NCI-H2081 treated with DMSO at 0.1 percent for 48 hours (cell line): Measurements from ENCODE around the gene TMEM237.
"Not testable (repeated sequence)": the region's sequence is repeated elsewhere in the genome, so short reads cannot be mapped to it uniquely, and the experiment has no call there.

Source experiments
- DNase-seq: peaks from one replicate; lab custom pipeline; 2025; lab: John Stamatoyannopoulos, UW

The TMEM237 gene, protein sequence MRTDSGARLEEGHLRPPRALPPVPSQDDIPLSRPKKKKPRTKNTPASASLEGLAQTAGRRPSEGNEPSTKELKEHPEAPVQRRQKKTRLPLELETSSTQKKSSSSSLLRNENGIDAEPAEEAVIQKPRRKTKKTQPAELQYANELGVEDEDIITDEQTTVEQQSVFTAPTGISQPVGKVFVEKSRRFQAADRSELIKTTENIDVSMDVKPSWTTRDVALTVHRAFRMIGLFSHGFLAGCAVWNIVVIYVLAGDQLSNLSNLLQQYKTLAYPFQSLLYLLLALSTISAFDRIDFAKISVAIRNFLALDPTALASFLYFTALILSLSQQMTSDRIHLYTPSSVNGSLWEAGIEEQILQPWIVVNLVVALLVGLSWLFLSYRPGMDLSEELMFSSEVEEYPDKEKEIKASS

DNA sequence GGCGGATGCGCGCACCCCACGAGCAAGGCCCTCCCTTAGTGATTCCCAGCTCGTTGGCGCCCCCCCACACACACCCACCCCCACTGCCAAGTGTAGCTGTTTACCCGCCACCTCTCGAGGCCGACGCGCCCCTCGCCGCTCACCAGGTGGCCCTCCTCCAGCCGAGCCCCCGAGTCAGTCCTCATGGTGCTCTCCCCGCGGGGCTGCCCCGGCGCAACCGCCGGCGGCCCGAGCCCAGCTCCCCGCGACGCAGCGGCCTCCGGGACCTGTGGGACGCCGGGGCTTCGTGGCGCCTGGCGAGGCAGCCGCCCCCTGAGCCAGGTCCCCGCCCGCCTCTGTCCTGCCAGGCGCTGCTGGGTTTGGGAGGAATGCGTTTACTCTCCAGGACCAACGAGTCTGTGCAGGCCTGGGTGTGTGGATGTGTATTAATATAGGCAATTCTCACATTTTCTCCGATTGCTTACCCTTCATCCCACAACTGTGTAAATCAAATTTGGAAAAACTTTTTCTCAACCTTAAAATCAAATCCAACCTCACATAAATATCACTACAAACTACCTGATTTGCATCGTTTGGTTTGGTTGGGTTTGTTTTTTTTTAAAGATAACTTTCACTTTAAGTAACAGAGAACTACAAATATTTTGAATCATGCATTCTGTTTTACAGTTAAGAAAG lies at the start of gene TMEM237:
TSS of gene TMEM237 (minus strand) at position 288 of the 675 bp plus-strand sequence. CDS start at position 185, 103 bp downstream.
- no peak for DNase-seq

DNA sequence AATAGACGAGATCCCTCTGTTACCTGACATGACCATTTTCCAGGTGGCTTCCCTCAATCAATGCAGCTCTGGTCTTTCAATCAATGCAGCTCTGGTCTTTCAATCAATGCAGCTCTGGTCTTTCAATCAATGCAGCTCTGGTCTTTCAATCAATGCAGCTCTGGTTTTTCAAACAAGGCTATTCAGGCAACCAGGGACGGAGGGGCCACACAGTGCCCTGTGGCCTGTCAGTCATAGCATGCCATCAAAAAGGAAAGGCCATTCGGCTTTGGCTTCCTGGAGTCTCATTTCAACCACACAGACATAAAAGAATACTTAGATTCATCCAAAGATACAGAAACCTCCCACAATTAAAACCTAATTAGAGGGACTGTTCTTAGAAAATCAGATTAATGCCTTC lies 41.9 kb upstream of the TMEM237 start:
- DNase-seq, result no peak

DNA sequence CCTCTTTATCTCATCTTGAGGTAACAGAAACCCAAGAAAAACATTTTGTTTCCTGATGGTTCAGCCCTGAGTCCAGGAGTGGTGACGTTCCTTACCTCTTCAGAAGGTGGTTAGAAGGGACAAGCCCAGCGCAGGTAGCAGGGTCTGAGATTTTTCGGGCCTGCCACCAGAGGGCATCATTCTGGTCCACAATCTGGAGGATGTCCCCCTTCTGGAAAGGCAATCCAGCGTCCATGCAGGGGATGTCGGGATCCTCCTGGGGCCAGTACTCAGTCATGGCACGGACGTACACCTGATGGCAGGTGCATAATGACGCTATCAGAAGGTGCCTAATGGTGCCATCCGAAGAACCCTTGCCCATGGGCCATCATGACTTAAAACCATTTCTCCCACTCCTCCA lies 37.4 kb upstream of the TMEM237 start:
- DNase-seq, result no peak

DNA sequence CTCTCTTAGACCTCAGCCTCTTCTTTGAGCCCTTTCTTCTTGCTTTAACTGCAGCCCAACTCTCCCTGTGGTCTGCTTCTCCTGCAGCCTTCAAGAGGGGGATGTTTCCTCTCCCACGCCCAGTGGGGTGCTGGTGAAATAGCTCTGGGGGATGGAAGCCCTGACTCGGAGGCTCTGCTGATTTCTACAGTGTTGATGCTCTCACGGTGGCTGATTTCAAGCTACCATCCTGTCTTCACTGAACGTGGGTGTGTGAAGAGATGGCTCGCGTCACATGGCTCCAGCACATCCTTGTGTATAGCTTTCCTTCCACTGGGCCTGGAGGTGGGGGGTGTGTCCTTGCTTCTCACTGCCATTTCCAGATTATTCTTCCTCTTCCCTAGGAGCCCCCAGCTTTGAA lies 35.1 kb upstream of the TMEM237 start:
- no peak for DNase-seq

DNA sequence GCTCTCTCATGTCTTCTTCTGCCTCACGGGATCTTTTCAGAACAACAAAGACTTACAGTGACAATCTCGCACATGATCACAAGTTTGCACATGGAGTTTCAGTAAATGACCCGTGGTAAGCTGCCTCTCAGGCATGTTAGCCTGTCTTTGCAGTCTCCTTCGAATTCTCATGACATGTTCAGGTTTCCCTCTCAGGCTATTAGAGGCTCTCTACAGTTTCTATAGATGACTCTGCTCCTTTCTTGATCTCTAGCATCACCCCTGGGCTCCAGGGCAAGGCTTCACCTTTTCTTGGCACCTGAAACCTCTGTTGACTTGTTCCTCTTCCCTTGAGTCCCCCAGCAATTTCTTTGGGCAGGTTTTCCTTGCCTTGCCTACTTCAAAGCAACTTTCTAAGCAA lies 32.2 kb upstream of the TMEM237 start:
- DNase-seq, result no peak

DNA sequence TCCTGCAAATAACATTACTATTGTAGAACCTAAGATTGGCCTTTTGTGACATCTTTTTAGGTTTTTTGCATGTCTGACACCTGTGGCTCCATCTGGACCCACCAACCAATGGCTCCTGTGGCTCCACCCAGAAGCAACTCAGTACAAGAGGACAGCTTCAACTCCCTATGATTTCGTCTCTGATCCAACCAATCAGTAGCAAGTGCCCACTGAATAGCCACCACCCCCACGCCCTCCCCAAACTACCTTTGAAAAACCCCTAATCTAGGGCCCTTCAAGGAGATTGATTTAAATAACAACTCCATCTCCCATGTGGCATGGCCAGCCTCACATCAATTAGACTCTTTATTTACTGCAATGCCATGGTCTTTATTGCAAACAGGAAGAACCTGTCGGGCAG lies 31.5 kb upstream of the TMEM237 start:
- DNase-seq, result no peak

DNA sequence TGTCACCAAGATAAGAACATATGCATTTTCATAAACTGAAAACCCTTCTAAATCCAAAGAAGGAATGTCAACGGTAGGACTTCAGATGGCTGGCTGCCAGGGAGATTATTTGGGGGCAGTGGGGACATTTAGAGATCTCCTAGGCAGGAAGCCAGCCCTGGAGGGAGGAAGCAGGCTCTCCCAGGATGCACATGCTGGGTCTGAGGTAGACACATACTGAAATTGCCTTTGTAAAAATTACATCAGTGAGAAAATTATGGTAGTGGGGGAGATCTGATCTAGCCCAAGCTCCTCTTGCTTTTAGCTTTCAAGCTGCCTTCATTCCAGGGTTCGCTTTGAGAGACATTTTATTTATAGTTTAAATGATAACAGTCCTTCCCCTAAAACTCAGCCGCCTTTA lies 31.0 kb upstream of the TMEM237 start:
- no peak for DNase-seq

DNA sequence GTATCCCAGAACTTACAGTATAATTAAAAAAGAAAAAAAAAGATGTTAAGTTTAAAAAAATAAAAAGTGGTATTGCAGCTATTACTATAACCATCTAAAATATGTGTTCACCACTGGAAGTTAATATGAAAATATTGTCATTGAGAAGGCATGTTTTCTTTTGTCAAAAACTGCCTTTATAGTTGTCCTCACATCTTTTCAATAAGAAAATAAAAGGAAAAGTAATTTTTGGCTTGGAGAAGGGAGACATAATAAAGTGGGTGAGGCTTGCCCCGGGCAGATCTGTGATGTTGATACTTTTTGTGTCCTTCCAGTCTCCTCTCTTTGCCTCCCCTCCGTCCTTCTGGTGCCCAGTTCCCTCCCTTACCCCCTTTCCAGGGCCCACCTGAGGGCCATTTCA lies 30.2 kb upstream of the TMEM237 start:
- DNase-seq, result no peak

DNA sequence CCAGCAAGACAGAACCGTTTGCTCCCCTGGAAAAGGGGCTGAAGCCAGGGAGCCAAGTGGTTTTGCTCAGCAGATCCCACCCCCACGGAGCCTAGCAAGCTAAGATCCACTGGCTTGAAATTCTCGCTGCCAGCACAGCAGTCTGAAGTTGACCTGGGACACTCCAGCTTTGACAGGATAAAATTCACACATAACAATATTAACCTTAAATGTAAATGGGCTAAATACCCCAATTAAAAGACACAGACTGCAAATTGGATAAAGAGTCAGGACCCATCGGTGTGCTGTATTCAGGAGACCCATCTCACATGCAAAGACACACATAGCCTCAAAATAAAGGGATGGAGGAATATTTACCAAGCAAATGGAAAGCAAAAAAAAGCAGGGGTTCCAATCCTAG lies 27.9 kb upstream of the TMEM237 start:
- DNase-seq, result not testable (repeated sequence)

DNA sequence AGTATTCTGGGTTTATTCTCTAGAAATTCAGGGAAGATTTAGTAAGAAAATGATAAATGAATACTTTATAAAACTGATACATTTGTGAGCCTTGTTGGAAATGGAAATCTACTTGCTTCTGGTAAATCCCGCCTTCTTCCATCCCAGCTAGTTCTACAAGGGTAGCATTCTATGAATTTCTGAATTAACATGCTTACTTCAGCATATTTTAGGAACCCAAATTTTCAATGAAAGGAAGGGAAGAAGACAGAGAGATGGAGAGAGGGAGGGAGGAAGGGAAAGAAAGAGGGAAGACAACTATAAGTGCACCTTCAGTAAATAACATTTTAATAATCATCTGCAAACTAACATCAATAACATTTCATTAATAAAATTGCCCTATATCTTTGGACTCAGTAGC lies 26.6 kb upstream of the TMEM237 start:
- no peak for DNase-seq

DNA sequence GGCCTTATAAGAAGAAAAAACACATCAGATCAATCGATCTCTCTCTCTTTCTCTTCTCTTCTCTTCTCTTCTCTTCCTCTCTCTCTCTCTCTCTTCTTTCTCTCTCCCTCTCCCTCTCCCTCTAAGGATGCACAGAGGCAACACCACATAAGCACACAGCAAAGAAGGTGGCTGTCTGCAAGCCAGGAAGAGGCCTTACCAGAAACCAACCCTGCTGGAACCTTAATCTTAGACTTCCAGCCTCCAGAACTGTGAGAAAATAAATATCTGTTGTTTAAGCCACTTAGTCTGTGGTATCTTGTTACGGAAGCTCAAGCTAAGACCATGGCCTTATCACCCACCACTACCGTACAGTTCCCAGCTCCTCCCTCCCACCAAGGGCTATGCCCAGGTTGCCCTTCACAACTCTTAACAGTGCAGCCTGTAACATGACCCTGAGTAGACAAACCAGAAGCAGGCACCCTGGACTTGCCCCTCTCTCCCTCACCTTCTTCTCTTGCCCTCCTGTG lies 25.2 kb upstream of the TMEM237 start:
- DNase-seq, result no peak

DNA sequence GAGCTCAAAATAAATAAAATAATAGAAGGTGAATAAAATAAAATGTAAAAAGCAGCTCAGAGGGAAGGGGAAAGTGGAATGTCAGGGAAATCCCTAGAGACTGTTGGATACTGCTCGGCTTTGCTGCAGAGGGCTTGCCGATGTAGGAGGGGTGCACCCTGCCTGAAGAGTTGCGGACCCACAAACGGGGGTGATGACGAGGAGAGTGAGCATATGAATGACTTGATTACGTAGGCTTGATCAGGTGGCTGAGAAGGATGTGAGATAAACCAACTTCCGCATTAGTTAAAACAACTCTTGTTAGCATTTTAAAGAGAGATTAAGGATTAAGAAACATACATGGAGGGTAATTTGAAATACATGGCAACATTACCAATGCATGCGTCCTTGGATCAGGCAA lies 21.0 kb upstream of the TMEM237 start:
- DNase-seq, result no peak

DNA sequence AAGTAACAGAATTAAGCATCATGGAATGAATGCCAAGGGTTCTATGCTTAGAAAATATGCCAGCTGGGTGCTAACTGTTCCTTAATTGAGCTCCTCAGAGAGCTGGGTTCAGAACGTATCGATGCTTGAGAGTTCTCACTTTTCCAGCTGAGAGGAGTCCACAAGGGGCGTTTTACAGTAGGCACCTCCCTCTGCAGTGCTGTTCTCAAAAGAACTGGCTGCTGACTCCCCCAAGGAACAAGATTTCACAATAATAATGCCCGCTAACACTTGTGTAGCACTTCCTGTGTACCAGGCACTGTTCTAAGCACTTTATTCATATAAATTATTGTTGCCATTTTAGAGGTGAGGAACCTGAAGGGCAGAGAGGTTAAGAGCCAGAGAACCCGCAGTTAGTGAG lies 18.1 kb upstream of the TMEM237 start:
- DNase-seq, result no peak

DNA sequence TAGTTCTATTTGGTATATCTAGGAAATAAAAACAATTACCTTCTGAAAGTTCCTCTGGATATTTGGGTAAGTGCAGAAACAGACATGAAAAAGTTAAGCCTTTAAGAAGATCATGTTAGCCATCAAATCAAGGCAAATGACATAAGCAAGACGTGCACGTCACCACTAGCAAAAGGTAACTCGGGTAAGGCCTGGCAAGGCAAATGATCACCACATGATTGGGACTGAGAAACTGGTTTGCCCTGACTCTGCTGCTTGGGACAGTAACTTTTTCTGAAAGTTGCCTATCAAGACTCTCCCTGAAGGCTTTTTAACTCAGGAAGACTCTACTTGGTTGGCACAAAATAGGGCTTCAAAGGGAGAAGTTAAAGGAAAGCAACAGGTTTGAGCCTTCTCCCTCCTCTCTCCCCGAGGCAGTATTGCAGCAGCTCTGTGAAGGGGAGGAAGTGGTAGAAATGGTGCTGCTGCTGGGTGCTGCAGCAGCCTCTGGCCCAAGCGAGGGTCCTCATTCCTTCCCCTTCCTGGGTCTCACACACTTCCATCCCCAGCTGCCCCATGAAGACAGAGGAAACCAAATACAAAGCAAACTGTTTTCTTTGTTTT lies 17.1 kb upstream of the TMEM237 start:
- no peak for DNase-seq

DNA sequence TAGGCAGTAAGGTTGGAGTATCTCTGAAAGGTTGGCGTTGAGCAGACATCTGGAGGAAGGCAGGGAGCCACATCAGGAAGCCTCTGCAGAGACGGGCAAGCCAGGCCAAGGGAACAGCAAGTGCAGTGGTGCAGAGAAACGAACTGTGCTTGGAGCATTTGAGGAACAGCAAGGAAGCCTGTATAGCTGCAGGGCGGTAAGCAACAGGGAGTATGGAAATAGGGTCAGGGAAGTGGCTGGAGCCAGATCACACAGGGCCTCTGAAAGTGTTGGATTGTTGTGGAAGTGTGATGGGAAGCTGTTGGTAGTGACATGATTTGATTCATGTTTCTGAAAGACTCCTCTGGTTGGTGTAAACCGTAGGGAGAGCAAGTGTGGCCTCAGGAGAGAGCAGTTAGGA lies 13.4 kb upstream of the TMEM237 start:
- no peak for DNase-seq

DNA sequence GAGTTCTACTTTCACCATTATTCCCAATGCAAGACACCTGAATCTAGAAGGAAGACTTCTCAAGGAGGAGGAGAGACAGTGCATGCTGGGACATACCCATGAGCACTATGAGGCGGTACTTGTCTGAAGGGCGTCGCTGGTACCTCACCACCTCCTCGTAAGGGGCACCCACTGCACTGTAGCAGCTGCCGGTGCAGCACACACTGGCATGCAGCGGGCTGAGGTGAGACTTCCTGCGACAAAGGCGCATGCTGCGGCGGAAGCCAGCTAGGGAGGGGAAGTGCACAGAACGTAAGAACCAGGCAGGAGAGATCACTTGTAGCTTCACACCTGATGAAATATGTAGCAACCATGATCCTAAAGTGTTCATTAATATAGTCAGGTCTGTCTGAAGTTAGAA lies 12.8 kb upstream of the TMEM237 start:
- no peak for DNase-seq

DNA sequence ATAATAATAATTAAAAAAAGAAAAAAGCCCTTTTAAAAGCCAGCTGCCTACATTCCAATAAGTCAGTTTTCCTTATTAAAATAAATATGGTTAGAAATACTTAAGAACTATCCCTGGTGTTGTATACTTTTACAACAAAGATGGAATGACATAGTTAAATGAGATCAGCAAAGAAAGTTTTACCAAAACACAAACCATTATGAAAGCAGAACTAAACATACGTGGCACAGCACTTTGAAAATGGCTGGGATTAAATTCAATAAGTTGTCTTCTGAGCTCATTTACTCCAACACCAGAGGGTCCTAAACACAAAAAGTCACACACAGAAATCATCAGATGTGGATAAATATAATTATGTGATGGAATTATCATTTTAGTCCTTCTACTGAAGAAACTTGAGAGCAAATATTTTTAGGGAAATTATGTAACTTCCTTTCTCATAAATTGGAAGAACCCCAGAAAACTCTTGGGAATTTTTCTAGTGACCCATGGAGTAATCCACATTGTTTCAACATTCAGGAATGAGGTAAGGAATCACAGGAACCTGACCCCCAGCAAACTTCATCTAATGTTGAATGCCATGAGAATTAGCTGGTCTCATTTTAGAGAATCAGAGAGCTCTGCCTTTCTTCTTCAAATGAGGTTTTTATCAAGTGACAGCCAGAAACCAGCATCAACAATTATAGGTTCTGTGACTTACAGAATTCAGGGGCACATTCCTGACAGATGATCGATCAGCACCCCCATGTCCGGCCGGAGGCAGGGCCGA lies 11.5 kb upstream of the TMEM237 start:
- no peak for DNase-seq

DNA sequence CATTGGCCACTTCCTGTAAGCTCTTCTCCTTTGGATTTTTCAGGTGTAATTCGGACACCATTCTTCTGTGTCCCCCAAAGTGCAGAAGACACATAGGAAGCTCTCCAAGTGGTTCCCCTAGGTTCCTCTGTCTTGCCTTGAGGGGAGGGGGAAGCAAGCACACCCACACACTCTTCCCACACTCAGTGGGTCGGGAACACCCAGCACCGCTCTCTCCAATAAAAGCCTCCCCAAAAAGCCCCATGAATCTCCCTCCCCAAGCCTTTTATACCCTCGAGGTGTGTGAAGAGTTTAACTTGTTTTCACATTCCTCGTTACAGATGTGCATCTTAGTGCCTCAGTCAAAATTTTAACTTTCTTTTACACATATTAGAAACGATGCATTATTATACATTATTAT lies 9.9 kb upstream of the TMEM237 start:
- DNase-seq, result no peak

DNA sequence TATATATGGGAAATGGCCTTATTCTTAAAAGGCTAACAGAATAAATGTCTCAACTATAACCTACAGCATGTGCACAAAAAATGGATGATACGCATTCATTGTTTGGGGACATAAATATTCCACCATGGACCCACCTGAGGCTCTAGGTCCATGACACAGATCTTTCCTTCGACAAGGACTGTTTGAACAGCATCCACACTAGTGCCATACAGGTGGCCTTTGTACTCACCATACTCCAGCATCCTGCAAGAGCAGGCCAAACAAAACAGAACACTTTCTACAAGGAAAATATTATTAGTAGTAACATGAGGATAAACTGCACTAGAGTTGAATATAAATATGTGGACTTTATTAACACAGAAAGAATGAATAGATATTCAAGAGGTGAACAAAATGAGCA lies 6.1 kb upstream of the TMEM237 start:
- DNase-seq, result no peak

DNA sequence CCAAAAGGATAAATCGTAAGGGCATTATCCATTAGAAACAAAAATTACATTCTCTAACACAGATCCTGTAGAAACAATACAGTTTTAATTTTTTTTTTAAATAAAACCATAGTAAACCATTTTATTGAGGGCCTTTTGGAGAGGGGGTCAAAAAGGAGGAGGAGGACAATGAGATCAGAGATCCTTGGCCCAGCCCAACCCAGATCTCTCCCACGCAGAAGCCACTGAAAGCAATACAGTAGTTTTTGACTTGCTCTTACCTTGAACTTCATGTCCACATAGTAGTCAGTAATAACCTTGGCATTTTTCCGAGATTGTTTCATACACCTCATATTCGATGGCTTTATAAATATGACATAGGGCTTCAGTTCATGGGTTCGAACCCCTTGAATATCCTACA lies 4.1 kb upstream of the TMEM237 start:
- DNase-seq, result no peak

DNA sequence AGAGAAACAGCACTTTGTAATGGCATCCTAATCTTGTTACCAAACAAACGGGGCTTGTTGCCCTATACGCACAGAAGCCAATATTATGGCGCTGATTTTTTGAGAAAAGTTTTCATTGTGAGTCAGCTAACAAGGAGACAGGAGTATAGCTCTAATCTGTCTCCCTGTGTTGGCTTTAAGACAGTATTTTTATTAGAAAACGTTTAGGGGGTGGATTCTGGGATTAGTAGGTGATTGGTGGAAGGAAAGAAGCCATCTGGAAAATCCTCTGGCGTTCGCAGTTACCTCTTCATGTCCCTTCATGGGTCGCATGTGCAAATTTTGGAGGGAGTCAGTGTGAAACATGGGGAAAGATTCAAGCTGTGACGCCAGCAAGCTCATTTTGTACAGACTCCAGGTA lies 698 bp upstream of the TMEM237 start:
- no peak for DNase-seq

DNA sequence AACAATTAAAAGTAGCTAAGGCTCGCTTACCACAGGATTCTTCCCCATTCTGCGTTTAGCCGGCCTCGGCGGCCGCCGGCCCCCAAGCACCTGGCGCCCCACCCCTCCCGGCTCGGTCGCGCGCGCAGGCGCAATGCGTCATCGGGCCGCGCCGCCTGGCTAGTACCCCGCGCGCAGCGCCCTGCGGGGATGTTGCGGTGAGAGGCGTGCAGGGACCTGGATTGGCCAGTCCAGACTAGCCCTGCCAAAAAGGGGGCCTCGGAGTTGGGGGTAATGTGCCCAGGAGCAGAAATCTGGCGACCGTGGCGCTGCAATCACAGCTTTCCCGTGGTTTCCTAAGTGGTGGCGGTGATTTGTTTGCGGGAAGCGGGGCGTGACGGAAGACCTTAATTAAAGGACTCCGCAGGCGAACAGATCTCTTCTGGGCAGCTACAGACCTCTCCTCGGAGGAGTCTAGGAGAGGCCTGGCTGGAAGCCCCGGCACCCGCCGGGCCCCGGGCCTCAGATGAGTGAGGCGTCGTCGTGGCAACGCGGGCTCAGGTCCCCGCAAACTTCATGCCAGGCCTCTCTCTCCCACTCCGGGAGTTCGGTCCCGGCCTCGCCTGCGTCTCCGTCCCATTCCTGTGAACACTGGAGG lies 606 bp downstream of the TMEM237 start:
- no peak for DNase-seq
